GM12873 (cell line): Measurements from ENCODE around the gene RPS6KB2.

Experiments
- TF ChIP-seq, protein P1 (sequence below): IDR thresholded peaks from 2 replicates; pipeline ENCODE4 v1.5.1; 2012; ENCODE audit warnings: low read depth, mild to moderate bottlenecking, moderate library complexity, low read length, control low read depth; ENCODE audit not compliant: insufficient read depth; ENCODE audit errors: missing control alignments

RPS6KB2 gene

DNA sequence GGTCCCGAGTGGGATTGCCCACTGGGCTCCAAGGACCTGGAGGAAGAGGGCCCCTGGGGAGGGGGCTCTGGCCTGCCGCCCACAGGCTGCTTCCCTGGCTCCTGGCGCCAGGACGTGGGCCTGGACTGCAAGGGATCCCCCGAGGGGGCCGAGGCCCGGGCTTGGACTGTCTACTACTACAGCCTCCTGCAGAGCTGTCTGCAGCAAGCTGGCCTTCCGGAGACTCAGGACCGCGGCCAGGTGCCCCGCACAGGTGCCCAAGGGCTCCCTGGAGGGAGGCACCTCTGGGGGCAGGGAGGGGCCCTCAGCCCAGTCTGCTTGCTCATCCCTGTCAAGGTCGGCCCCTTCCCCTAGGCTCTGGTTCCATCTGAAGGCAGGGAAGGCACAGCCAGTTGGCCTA is 10.9 kb upstream of the RPS6KB2 start:
- TF ChIP-seq, protein P1, sequence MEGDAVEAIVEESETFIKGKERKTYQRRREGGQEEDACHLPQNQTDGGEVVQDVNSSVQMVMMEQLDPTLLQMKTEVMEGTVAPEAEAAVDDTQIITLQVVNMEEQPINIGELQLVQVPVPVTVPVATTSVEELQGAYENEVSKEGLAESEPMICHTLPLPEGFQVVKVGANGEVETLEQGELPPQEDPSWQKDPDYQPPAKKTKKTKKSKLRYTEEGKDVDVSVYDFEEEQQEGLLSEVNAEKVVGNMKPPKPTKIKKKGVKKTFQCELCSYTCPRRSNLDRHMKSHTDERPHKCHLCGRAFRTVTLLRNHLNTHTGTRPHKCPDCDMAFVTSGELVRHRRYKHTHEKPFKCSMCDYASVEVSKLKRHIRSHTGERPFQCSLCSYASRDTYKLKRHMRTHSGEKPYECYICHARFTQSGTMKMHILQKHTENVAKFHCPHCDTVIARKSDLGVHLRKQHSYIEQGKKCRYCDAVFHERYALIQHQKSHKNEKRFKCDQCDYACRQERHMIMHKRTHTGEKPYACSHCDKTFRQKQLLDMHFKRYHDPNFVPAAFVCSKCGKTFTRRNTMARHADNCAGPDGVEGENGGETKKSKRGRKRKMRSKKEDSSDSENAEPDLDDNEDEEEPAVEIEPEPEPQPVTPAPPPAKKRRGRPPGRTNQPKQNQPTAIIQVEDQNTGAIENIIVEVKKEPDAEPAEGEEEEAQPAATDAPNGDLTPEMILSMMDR = no peak

DNA sequence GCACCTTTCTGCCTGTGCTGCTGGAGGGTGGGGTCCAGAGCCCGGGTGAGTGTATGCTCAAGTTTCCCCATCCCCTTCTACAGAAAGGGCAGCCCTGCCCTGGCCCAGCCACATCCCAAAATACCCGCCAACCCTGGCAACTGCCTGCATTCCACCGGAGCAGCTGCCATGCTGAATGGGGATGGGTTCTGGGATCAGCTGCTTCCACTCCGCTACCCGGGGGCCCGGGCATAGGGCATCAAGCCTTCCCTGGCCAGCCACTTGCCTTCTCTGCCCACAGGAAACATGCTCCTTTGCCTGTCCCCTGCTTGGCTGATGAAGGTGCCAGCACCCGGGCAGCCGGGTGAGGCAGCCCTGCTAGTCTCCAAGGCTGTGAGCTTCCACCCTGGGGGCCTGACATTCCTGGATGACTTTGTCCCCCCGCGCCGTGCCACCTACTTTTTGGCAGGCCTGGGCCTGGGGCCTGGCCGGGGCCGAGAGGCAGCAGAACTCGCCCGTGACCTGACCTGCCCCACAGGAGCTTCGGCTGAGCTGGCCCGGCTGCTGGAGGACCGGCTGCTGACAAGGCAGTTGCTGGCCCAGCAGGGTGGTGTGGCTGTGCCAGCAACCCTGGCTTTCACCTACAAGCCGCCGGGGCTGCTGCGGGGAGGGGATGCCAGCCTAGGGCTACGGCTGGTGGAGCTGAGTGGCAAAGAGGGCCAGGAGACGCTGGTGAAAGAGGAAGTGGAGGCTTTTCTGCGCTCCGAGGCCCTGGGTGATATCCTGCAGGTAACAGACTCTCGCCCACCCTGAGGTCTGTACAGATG is 9.6 kb upstream of the RPS6KB2 start:
- TF ChIP-seq, protein P1 = no peak

DNA sequence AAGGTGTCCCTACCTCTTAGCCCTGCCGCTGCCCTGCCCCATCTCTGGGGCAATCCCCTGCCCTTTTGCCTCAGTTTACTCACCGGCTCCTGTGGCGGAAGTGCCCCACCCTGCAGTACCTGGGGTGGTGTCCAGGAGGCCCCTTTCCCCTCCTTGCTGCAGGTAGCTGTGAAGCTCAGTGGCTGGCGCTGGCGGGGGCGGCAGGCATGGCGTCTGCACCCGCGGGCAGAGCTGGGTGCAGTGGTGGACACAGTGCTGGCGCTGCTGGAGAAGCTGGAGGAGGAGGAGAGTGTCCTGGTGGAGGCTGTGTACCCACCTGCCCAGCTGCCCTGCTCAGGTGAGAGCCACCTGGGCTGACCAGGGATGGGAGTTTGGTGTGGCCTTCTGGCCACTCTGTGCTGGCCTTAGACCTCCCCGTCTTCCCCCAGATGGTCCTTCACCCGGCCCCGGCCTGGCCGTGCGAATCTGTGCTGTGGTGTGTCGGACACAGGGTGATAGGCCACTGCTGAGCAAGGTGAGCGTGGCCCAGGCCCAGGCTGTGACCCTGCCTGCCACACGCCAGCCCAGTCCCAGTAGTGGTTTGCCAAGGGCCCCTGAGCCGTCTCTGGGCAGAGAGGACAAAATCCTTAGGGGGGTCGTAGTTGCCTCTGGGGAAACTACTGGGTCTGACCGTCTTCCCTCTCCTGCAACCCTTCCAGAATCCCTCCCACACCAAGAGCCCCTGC is 8.8 kb upstream of the RPS6KB2 start:
- TF ChIP-seq, protein P1 = no peak

DNA sequence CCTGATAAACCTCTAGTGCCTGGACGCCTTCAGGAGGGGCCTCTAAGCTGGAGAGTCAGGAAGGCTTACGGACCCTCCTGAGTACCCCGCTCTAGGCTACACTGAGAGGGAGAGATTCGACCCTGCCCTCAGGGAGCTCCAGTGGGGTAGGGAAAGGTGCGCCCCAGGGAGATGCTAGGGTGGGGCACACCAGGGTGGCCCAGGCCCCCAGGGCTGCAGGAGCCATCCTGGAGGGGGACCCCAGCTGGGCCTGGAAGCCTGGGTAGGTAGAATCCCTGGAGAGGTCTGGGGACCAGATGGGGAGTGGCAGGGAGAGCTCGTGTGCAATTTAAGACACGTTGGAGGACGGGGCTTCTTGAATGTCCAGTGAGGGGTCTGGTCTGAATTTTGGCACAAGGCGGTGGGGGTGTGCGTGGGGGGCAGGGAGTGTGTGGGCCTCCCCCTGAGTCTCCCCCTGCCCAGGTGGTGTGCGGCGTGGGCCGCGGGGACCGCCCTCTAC is 8.1 kb upstream of the RPS6KB2 start:
- TF ChIP-seq, protein P1 = no peak

DNA sequence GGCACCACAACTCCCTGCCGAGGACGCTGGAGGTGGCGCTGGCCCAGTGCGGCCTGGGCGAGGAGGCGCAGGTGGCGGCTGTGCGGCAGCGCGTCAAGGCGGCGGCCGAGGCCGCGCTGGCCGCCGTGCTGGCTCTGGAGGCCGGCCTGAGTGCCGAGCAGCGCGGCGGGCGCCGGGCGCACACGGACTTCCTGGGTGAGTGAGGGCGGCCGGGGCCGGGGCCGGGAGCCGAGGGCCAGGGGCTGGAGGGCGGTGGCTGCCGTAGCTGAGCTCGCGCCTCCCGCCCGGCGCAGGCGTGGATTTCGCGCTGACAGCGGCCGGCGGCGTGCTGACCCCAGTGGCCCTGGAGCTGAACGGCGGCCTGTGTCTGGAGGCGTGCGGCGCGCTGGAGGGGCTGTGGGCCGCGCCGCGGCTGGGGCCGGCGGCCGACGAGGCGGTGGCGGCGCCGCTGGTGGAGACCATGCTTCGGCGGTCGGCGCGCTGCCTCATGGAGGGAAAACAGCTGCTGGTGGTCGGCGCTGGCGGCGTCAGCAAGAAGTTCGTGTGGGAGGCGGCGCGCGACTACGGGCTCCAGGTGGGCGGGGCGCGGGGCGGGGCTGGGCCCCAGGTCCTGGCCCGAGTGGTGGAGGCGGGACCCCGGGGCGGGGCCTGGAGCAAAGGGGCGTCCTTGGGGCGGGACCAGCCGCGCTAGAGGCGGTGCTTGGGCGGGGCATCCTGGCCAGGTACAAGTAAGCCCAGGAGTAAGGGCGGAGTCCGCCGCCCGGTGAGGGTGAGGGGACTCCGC is 7.5 kb upstream of the RPS6KB2 start:
- TF ChIP-seq, protein P1 = no peak

DNA sequence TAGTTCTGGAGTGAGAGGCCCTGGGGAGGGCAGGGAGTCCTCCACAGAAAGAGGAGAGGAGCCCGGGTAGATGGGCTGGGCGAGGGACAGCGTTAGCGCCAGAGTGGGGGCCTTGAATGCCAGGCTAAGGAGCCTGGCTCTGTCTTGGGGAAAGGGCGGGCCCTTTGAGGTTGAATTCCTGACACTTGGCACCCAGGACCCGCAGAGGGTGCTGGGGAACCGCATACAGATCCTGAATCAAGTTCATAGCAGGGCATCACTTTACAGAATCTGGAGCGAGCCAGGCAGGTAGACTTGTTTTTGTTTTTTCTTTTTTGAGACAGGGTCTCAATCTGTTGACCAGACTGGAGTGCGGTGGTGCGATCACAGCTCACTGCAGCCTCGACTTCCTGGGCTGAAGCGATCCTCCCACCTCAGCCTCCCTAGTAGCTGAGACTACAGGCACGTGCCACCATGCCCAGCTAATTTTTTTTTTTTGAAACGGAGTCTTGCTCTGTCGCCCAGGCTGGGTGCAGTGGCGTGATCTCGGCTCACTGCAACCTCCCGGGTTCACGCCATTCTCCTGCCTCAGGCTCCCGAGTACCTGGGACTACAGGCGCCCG is 6.8 kb upstream of the RPS6KB2 start:
- TF ChIP-seq, protein P1 = no peak
